ENCODE measurements around the gene ANXA2R.

Gene ANXA2R

GRCh38 chr5:43043400-43043756, 3.3 kb upstream of the ANXA2R start:
- H3K9ac ChIP-seq (ENCODE audit: low read depth, low read length) = peak overlapping the region; percentile 90
- peak overlapping the region; percentile 52 to 71 for H3K4me3 ChIP-seq (ENCODE audit: low read depth in 1 of 2, low read length in 2 of 2)
- H3K27me3 ChIP-seq (ENCODE audit: insufficient read depth, low read length, poor library complexity) = no peaks in the 10 kb centered on the region
- ATAC-seq (ENCODE audit: insufficient read depth, low read depth) (no peak), DNase-seq (no peak)
- no peaks in the 10 kb centered on the region for H3K9me3 ChIP-seq (ENCODE audit: insufficient read depth, low read length, severe bottlenecking)
- peaks cover 7% of the 10 kb centered on the region; the same call in 1 of the 2 replicates for H3K36me3 ChIP-seq (ENCODE audit: insufficient read depth, low read length)
- H3K27ac ChIP-seq (ENCODE audit: low read length) = peak overlapping the region; percentile 100
- H3K4me2 ChIP-seq (ENCODE audit: insufficient read depth, low read length) = peak overlapping the region; percentile 82
- peaks cover 81% of the 10 kb centered on the region for H3K79me2 ChIP-seq (ENCODE audit: insufficient read depth, low read length)
- peaks cover 21% of the 10 kb centered on the region for H3K4me1 ChIP-seq (ENCODE audit: insufficient read depth, low read length)
- H2AFZ ChIP-seq (ENCODE audit: low read depth, low read length) = peak overlapping the region; percentile 78
- H4K20me1 ChIP-seq (ENCODE audit: insufficient read depth, low read length) = peaks cover 5% of the 10 kb centered on the region; the same call in 1 of the 2 replicates
- TF ChIP-seq CTCF (IDR thresholded peaks at IDR 0.05; ENCODE audit: borderline replicate concordance, extremely low read depth, low read length, poor library complexity, severe bottlenecking) (no peak), EZH2 (IDR thresholded peaks at IDR 0.05; ENCODE audit: borderline replicate concordance, low read depth, low read length, severe bottlenecking) (no peak)

DNA sequence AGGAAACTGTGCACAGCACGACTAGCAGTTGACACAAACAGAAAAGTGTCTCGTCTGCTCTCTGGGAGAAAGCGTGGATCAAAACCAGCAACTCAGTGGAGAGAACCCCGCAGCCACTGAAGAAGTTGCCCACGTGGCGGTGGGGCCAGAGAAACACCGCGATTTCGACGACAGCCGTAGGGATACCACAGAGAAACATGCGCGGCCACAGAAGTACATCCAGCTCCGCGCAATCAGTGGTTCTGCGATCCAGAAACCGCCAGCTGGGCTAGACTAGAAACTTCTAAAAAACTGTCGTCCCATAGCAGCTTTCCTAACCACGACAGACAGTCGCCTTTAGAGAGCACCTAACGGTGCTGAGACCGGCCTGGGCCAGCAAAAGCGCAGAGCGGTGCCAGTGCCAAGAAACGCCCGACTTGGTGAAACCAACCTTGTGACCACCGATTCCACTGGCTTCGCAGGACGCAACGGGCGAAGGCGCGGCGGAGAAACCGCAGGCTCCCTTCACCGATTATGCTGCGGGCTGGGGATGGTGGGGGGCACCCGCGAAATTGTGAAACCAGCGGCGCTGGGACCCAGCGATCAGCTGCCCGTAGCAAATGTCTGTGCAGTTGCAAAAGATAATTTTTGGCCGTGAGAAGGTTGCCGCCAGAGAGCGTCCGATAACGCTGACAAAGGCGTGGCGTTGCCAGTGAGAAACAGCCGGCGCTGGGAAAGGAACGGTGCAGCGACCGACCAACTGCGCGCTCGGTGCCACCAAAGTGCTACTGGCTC, 2.7 kb upstream of the ANXA2R start:
- H3K36me3 ChIP-seq (ENCODE audit: insufficient read depth, low read length) = peaks cover 7% of the 10 kb centered on the region; the same call in 1 of the 2 replicates
- H3K27ac ChIP-seq (ENCODE audit: low read length) = peak overlapping the region; percentile 100
- H3K4me1 ChIP-seq (ENCODE audit: insufficient read depth, low read length) = peaks cover 21% of the 10 kb centered on the region
- ATAC-seq (ENCODE audit: insufficient read depth, low read depth) = peak; percentile 22
- peak overlapping the region; percentile 82 for H3K4me2 ChIP-seq (ENCODE audit: insufficient read depth, low read length)
- peak overlapping the region; percentile 52 to 71 for H3K4me3 ChIP-seq (ENCODE audit: low read depth in 1 of 2, low read length in 2 of 2)
- H3K9me3 ChIP-seq (ENCODE audit: insufficient read depth, low read length, severe bottlenecking) = no peaks in the 10 kb centered on the region
- peaks cover 5% of the 10 kb centered on the region; the same call in 1 of the 2 replicates for H4K20me1 ChIP-seq (ENCODE audit: insufficient read depth, low read length)
- H3K79me2 ChIP-seq (ENCODE audit: insufficient read depth, low read length) = peaks cover 84% of the 10 kb centered on the region
- DNase-seq = peak; percentile 85
- H3K27me3 ChIP-seq (ENCODE audit: insufficient read depth, low read length, poor library complexity) = no peaks in the 10 kb centered on the region
- peak overlapping the region; percentile 90 for H3K9ac ChIP-seq (ENCODE audit: low read depth, low read length)
- peak; percentile 58 for TF ChIP-seq CTCF (IDR thresholded peaks at IDR 0.05; ENCODE audit: borderline replicate concordance, extremely low read depth, low read length, poor library complexity, severe bottlenecking)
- no peak for TF ChIP-seq EZH2 (IDR thresholded peaks at IDR 0.05; ENCODE audit: borderline replicate concordance, low read depth, low read length, severe bottlenecking)
- peak overlapping the region; percentile 78 for H2AFZ ChIP-seq (ENCODE audit: low read depth, low read length)

DNA sequence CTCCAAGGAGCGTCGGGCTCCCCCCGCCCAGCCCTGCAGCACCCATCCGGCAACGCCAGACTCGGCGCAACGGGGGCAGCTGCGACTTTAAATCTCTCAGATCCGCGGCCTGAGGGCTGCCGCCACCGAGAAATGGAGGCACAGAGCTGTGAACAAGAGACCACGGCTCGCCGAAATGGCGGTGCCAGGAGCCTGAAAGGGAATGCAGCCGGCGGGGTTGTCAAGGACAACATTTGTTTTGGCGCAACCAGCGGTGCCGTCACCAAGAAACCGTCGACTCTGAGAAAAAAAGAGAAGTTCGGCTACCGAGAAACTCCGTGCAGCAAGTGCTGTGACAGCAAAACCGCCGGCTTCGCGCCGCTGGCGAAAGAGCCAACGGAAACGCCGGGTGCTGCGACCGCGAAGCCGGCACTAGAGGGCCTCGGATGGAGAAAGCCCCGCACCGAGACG, 2.1 kb upstream of the ANXA2R start:
- Histone ChIP-seq H3K27ac (ENCODE audit: low read length) (peak overlapping the region; percentile 100), H3K9ac (ENCODE audit: low read depth, low read length) (peak overlapping the region; percentile 90), H4K20me1 (ENCODE audit: insufficient read depth, low read length) (peaks cover 5% of the 10 kb centered on the region; the same call in 1 of the 2 replicates), H3K79me2 (ENCODE audit: insufficient read depth, low read length) (peaks cover 85% of the 10 kb centered on the region), H3K36me3 (ENCODE audit: insufficient read depth, low read length) (peaks cover 7% of the 10 kb centered on the region; the same call in 1 of the 2 replicates), H3K4me1 (ENCODE audit: insufficient read depth, low read length) (peaks cover 27% of the 10 kb centered on the region), H3K27me3 (ENCODE audit: insufficient read depth, low read length, poor library complexity) (no peaks in the 10 kb centered on the region), H3K9me3 (ENCODE audit: insufficient read depth, low read length, severe bottlenecking) (no peaks in the 10 kb centered on the region), H3K4me2 (ENCODE audit: insufficient read depth, low read length) (peak overlapping the region; percentile 82), H2AFZ (ENCODE audit: low read depth, low read length) (peak overlapping the region; percentile 78), H3K4me3 (ENCODE audit: low read depth in 1 of 2, low read length in 2 of 2) (peak overlapping the region; percentile 52 to 71)
- peak; percentile 42 for TF ChIP-seq CTCF (IDR thresholded peaks at IDR 0.05; ENCODE audit: borderline replicate concordance, extremely low read depth, low read length, poor library complexity, severe bottlenecking)
- no peak for TF ChIP-seq EZH2 (IDR thresholded peaks at IDR 0.05; ENCODE audit: borderline replicate concordance, low read depth, low read length, severe bottlenecking)
- ATAC-seq (ENCODE audit: insufficient read depth, low read depth) (peak; percentile 15), DNase-seq (peak; percentile 87)
